ENCODE data around the gene TCF7L1. TPM values are rescaled to one million over a fixed set of nuclear protein-coding genes. Genes with fewer than 3 reads are reported as not detected.

Gene TCF7L1
- polyA plus RNA-seq, 3 donors, result 0.05 to 0.09 TPM; not detected in 1

- peaks cover 57 to 67% of the 10 kb centered on the region in 2 donors for H3K4me1 ChIP-seq (ENCODE audit: control insufficient read depth in 1 of 2, insufficient read depth in 2 of 2, low read length in 2 of 2)
- Mint-ChIP-seq H3K4me1 (peaks cover 60% of the 10 kb centered on the region), H3K9me3 (no peaks in the 10 kb centered on the region), H3K4me3 (peak overlapping the region; percentile 98 to 100), H3K36me3 (peaks cover 35 to 41% of the 10 kb centered on the region in 2 donors), H3K27ac (peak overlapping the region; percentile 97 to 100 (median 100)), H3K27me3 (ENCODE audit: low read depth in 3 of 3) (peaks cover 0 to 2% (median 0%) of the 10 kb centered on the region in 3 donors)
- 12% methylated on average over 26 of the region's 32 CpGs for WGBS (ENCODE audit: insufficient coverage)
- H2AFZ ChIP-seq (ENCODE audit: insufficient read depth, low read depth, low read length, poor library complexity, severe bottlenecking), result peak overlapping the region; percentile 60
- no peaks in the 10 kb centered on the region for H3K9me3 ChIP-seq (replicated peaks in 1 of 2; ENCODE audit: control insufficient read depth in 1 of 2, insufficient read depth in 1 of 2, low read length in 2 of 2)
- H3K36me3 ChIP-seq (replicated peaks in 1 of 2; ENCODE audit: control insufficient read depth in 1 of 2, insufficient read depth in 2 of 2, low read length in 2 of 2), result peaks cover 31 to 33% of the 10 kb centered on the region in 2 donors
- peak overlapping the region; percentile 98 to 99 for H3K27ac ChIP-seq (ENCODE audit: low read depth in 1 of 2, low read length in 2 of 2)
- H3K79me2 ChIP-seq (ENCODE audit: insufficient read depth, low read length), result peaks cover 73% of the 10 kb centered on the region
- peak overlapping the region; percentile 52 to 97 (median 72) for H3K4me3 ChIP-seq (replicated peaks in 1 of 3; ENCODE audit: low read depth in 2 of 3, low read length in 3 of 3)
- peak; percentile 71 to 85 (median 78) for DNase-seq
- no peak for TF ChIP-seq CTCF (IDR thresholded peaks at IDR 0.05)
- H3K27me3 ChIP-seq (ENCODE audit: control insufficient read depth in 2 of 2, insufficient read depth in 2 of 2, low read length in 2 of 2), result no peaks in the 10 kb centered on the region
- peak overlapping the region; percentile 94 for H3K4me2 ChIP-seq (replicated peaks; ENCODE audit: extremely low read depth, low read length, poor library complexity, severe bottlenecking)
- H3K9ac ChIP-seq (ENCODE audit: insufficient read depth, low read length, poor library complexity, severe bottlenecking), result peak overlapping the region; percentile 91
- intact Hi-C loops (cut with micrococcal nuclease), result loop anchor here in 1 of 2 donors (2.0 to 10.0 kb wide), 2 partner anchors 28 to 78 kb away; partner anchors contain the start of genes ELMOD3 and RETSAT
- H4K20me1 ChIP-seq (ENCODE audit: insufficient read depth, low read length), result peaks cover 49% of the 10 kb centered on the region
Measured at GRCh38 chr2:85326406-85327159, 193.4 kb downstream of the TCF7L1 start.

GRCh38 chr2:85327160-85327821 lies 194.1 kb downstream of the TCF7L1 start:
- Histone ChIP-seq H3K9ac (ENCODE audit: insufficient read depth, low read length, poor library complexity, severe bottlenecking) (peak overlapping the region; percentile 91), H3K27me3 (ENCODE audit: control insufficient read depth in 2 of 2, insufficient read depth in 2 of 2, low read length in 2 of 2) (no peaks in the 10 kb centered on the region), H3K4me3 (replicated peaks in 1 of 3; ENCODE audit: low read depth in 2 of 3, low read length in 3 of 3) (peak overlapping the region; percentile 52 to 97 (median 72)), H3K27ac (ENCODE audit: low read depth in 1 of 2, low read length in 2 of 2) (peak overlapping the region; percentile 98 to 99), H3K79me2 (ENCODE audit: insufficient read depth, low read length) (peaks cover 65% of the 10 kb centered on the region), H4K20me1 (ENCODE audit: insufficient read depth, low read length) (peaks cover 42% of the 10 kb centered on the region), H3K9me3 (replicated peaks in 1 of 2; ENCODE audit: control insufficient read depth in 1 of 2, insufficient read depth in 1 of 2, low read length in 2 of 2) (no peaks in the 10 kb centered on the region), H3K4me2 (replicated peaks; ENCODE audit: extremely low read depth, low read length, poor library complexity, severe bottlenecking) (peak overlapping the region; percentile 94), H3K36me3 (replicated peaks in 1 of 2; ENCODE audit: control insufficient read depth in 1 of 2, insufficient read depth in 2 of 2, low read length in 2 of 2) (peaks cover 24 to 26% of the 10 kb centered on the region in 2 donors), H3K4me1 (ENCODE audit: control insufficient read depth in 1 of 2, insufficient read depth in 2 of 2, low read length in 2 of 2) (peaks cover 51 to 60% of the 10 kb centered on the region in 2 donors), H2AFZ (ENCODE audit: insufficient read depth, low read depth, low read length, poor library complexity, severe bottlenecking) (peak overlapping the region; percentile 88)
- H3K27me3 Mint-ChIP-seq (ENCODE audit: low read depth in 3 of 3), result peaks cover 0 to 2% (median 0%) of the 10 kb centered on the region in 3 donors
- peak overlapping the region; percentile 97 to 100 (median 100) for H3K27ac Mint-ChIP-seq
- H3K4me1 Mint-ChIP-seq, result peaks cover 53% of the 10 kb centered on the region
- no peak for TF ChIP-seq CTCF (IDR thresholded peaks at IDR 0.05)
- whole genome bisulfite sequencing (ENCODE audit: insufficient coverage), result 5% methylated on average over 40 of the region's 41 CpGs
- H3K4me3 Mint-ChIP-seq, result peak overlapping the region; percentile 98 to 100
- H3K9me3 Mint-ChIP-seq, result no peaks in the 10 kb centered on the region
- intact Hi-C loops (cut with micrococcal nuclease), result loop anchor here in 1 of 2 donors (2.0 to 10.0 kb wide), 2 partner anchors 28 to 78 kb away; partner anchors contain the start of genes ELMOD3 and RETSAT
- peaks cover 28 to 34% of the 10 kb centered on the region in 2 donors for H3K36me3 Mint-ChIP-seq
- DNase-seq, result peak in 2 of 3 donors; percentile 18 to 26

Data from CD14-positive monocyte (primary cell).